Measurements from ENCODE around the gene ESRRG. TPM values are rescaled to one million over a fixed set of nuclear protein-coding genes. Genes with fewer than 3 reads are reported as not detected.

The ESRRG gene
- total and polyA plus RNA-seq, 2 of the 8 experiments (the other 6 are each of a cell fraction or from before 2014, with no cell fraction given): 0.59 to 1.4 TPM

- ChIA-PET CTCF (ENCODE audit: partially characterized antibody) (interaction anchor here (1.7 kb wide), 1 partner anchor 244 kb away, joined by 5 read pairs; no protein-coding TSS in a partner anchor), POLR2A (ENCODE audit: partially characterized antibody) (no interaction called here)
- TF ChIP-seq SP1 (IDR thresholded peaks at IDR 0.05; ENCODE audit: low read depth, low read length) (no peak), YY1 (IDR thresholded peaks at IDR 0.05; ENCODE audit: low read depth, low read length) (no peak), NRF1 (IDR thresholded peaks at IDR 0.05; ENCODE audit: low read depth, low read length) (no peak)
These were observed 168.3 kb downstream of the ESRRG start for GRCh38 chr1:216554934-216555333.

More at GRCh38 chr1:216554934-216555333, 168.3 kb downstream of the ESRRG start:
- no peak overlapping the region for H3K18ac ChIP-seq (ENCODE audit: extremely low read depth, low read length)
- H3K4ac ChIP-seq (replicated peaks; ENCODE audit: insufficient read length, low read depth, low read length): no peak overlapping the region
- no peak overlapping the region for H3K9ac ChIP-seq (replicated peaks in 1 of 4; ENCODE audit: extremely low read depth in 1 of 4, low read depth in 3 of 4, low read length in 3 of 4)
- H2BK15ac ChIP-seq (ENCODE audit: low read length): no peak overlapping the region
- no peaks in the 10 kb centered on the region for H3K27me3 ChIP-seq (replicated peaks in 1 of 4; ENCODE audit: control insufficient read depth in 3 of 4, extremely low read depth in 1 of 4, insufficient read depth in 3 of 4, low read length in 3 of 4)
- H4K91ac ChIP-seq (replicated peaks; ENCODE audit: insufficient read length, low read length): no peak overlapping the region
- no peak overlapping the region for H4K8ac ChIP-seq (ENCODE audit: extremely low read depth, insufficient read depth, low read length)
- H3K4me2 ChIP-seq (ENCODE audit: insufficient read depth in 1 of 2, low read depth in 2 of 2, low read length in 2 of 2): no peak overlapping the region
- no peaks in the 10 kb centered on the region for H3K79me1 ChIP-seq (ENCODE audit: low read depth, low read length)
- no peak for DNase-seq (ENCODE audit: low read depth in 1 of 2, low spot score in 2 of 2)
- no peak overlapping the region for H2AK5ac ChIP-seq (ENCODE audit: low read depth, low read length)
- no peak overlapping the region for H3K14ac ChIP-seq (ENCODE audit: insufficient read length)
- no peak overlapping the region for H2BK120ac ChIP-seq (replicated peaks; ENCODE audit: low read depth, low read length)
- no peaks in the 10 kb centered on the region for H3K79me2 ChIP-seq (ENCODE audit: control insufficient read depth in 1 of 2, insufficient read depth in 2 of 2, low read length in 2 of 2)
- no peak overlapping the region for H2AFZ ChIP-seq (ENCODE audit: low read length)
- peaks cover 0 to 2% (median under 1%) of the 10 kb centered on the region in 4 experiments; a peak in 2 of 7 replicates for H3K4me1 ChIP-seq (replicated peaks in 1 of 4; ENCODE audit: control insufficient read depth in 3 of 4, insufficient read depth in 4 of 4, low read length in 3 of 4)
- no peak overlapping the region for H3K56ac ChIP-seq (replicated peaks; ENCODE audit: insufficient read length, low read depth, low read length)
- no peaks in the 10 kb centered on the region for H3K36me3 ChIP-seq (ENCODE audit: control insufficient read depth in 2 of 4, insufficient read depth in 4 of 4, low read length in 3 of 4)
- no peak overlapping the region for H3K27ac ChIP-seq (ENCODE audit: low read depth, low read length)
- no peak overlapping the region for H2BK12ac ChIP-seq (ENCODE audit: low read depth, low read length)
- no peak overlapping the region for H3K23ac ChIP-seq (ENCODE audit: insufficient read length)
- H4K20me1 ChIP-seq (replicated peaks in 1 of 2; ENCODE audit: control insufficient read depth in 1 of 2, insufficient read depth in 2 of 2, low read length in 2 of 2): no peaks in the 10 kb centered on the region
- H3K9me3 ChIP-seq (ENCODE audit: insufficient read depth in 2 of 2, low read depth in 1 of 2, low read length in 1 of 2): no peaks in the 10 kb centered on the region
- no peak overlapping the region for H4K5ac ChIP-seq (ENCODE audit: insufficient read length, low read depth, low read length)
- H3K23me2 ChIP-seq (ENCODE audit: low read depth, low read length): no peaks in the 10 kb centered on the region
- no peak overlapping the region for H2BK5ac ChIP-seq (ENCODE audit: low read depth, low read length)
- no peak overlapping the region for H2BK20ac ChIP-seq (ENCODE audit: low read length)
- H3K4me3 ChIP-seq (ENCODE audit: extremely low read depth in 1 of 4, insufficient read depth in 2 of 4, low read depth in 3 of 4, low read length in 4 of 4): no peak overlapping the region
- no peak for FAIRE-seq

All from H1 (cell line).